ENCODE results near the gene CYFIP1. TPM values are rescaled to one million over a fixed set of nuclear protein-coding genes. Genes with fewer than 3 reads are reported as not detected.

CYFIP1 gene
- polyA plus RNA-seq, 1 experiment, result 93.4 TPM

DNA sequence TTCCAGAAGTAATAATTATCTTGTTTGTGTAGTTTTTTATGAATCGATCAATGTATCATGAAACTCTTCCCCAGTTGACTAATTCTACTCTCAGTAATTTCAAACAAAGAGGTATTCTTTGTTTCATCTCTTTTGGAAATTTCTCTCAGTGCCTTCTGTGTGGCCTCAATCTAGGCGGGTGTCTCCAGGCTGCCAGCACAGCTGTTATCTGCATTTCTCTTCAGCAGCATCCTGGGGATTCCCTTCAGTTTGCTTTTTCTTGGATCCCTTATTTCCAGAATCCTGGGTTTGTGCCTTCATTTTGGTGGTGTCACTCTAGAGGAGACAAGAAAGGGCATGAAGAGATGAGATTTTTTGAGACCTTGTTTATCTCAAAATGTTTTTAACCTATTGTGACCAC, 119.0 kb downstream of the CYFIP1 start:
- CTCF ChIA-PET, result interaction anchor here (1.5 kb wide), 1 partner anchor 11 kb away, joined by 3 read pairs; no protein-coding TSS in a partner anchor
- TF ChIP-seq CTCF (IDR thresholded peaks at IDR 0.05; ENCODE audit: insufficient read depth, low read depth, low read length), result no peak
- Histone ChIP-seq H3K36me3 (ENCODE audit: control insufficient read depth, insufficient read depth, low read length) (peaks cover 2% of the 10 kb centered on the region), H3K4me3 (ENCODE audit: low read depth, low read length) (no peak overlapping the region), H3K27me3 (ENCODE audit: control insufficient read depth, insufficient read depth, low read length) (no peaks in the 10 kb centered on the region)
- POLR2A ChIA-PET, result no interaction called here
- no peak for DNase-seq (ENCODE audit: low read depth)

DNA sequence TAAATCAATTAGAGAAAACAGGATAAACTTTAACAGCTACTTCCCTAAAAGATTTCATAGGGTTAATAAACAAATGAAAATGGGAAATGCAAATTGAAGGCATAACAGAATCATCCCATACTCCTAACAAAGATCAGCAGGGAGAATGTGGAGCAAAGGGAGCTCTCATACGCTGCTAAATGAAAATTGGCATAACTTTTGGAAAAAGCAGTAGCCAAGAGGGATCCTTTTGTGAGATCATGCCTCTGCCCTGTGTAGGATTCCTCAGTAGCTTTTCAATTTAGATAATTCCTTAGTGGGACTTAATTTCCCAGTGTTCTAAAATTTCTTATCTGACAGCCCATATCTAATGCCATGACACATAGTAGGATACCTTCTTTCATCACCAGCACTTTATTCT, 123.5 kb downstream of the CYFIP1 start:
- CTCF ChIA-PET, result no interaction called here

GRCh38 chr15:22855791-22856190, 124.4 kb downstream of the CYFIP1 start:
- H3K36me3 ChIP-seq (ENCODE audit: control insufficient read depth, insufficient read depth, low read length), result peaks cover 6% of the 10 kb centered on the region
- no peaks in the 10 kb centered on the region for H3K27me3 ChIP-seq (ENCODE audit: control insufficient read depth, insufficient read depth, low read length)
- H3K4me3 ChIP-seq (ENCODE audit: low read depth, low read length), result no peak overlapping the region
- POLR2A ChIA-PET, result no interaction called here
- CTCF ChIA-PET, result no interaction called here
- no peak for DNase-seq (ENCODE audit: low read depth)
- TF ChIP-seq CTCF (IDR thresholded peaks at IDR 0.05; ENCODE audit: insufficient read depth, low read depth, low read length), result no peak

More for the DNA sequence above, 123.5 kb downstream of the CYFIP1 start:
- no peak for TF ChIP-seq CTCF (IDR thresholded peaks at IDR 0.05; ENCODE audit: insufficient read depth, low read depth, low read length)
- Histone ChIP-seq H3K4me3 (ENCODE audit: low read depth, low read length) (no peak overlapping the region), H3K36me3 (ENCODE audit: control insufficient read depth, insufficient read depth, low read length) (peaks cover 6% of the 10 kb centered on the region), H3K27me3 (ENCODE audit: control insufficient read depth, insufficient read depth, low read length) (no peaks in the 10 kb centered on the region)
- POLR2A ChIA-PET, result no interaction called here
- no peak for DNase-seq (ENCODE audit: low read depth)

DNA sequence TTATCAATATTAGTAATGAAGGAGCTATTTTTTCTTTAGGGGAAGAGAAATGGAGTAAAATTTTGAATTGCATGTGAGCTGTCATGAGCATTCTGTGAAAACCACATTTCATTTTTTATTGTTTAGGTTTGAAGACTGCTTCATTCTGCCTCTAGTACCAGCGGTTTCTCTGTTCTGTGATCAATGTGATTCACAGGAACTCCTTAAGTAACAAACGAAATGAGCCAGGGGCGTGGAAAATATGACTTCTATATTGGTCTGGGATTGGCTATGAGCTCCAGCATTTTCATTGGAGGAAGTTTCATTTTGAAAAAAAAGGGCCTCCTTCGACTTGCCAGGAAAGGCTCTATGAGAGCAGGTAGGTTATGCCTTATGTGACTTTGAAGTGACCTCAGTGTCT, 128.7 kb downstream of the CYFIP1 start:
- ChIA-PET CTCF (no interaction called here), POLR2A (no interaction called here)
- H3K4me3 ChIP-seq (ENCODE audit: low read depth, low read length), result no peak overlapping the region

GRCh38 chr15:22850055-22850454, 130.1 kb downstream of the CYFIP1 start:
- no peak overlapping the region for H3K4me3 ChIP-seq (ENCODE audit: low read depth, low read length)
- DNase-seq (ENCODE audit: low read depth), result no peak
- ChIA-PET POLR2A (no interaction called here), CTCF (interaction anchor here (1.4 kb wide), 1 partner anchor 10 kb away, joined by 3 read pairs; no protein-coding TSS in a partner anchor)
- TF ChIP-seq CTCF (IDR thresholded peaks at IDR 0.05; ENCODE audit: insufficient read depth, low read depth, low read length), result no peak
- H3K27me3 ChIP-seq (ENCODE audit: control insufficient read depth, insufficient read depth, low read length), result no peaks in the 10 kb centered on the region
- H3K36me3 ChIP-seq (ENCODE audit: control insufficient read depth, insufficient read depth, low read length), result peaks cover 5% of the 10 kb centered on the region

More for the DNA sequence above, 128.7 kb downstream of the CYFIP1 start:
- TF ChIP-seq CTCF (IDR thresholded peaks at IDR 0.05; ENCODE audit: insufficient read depth, low read depth, low read length), result no peak
- Histone ChIP-seq H3K36me3 (ENCODE audit: control insufficient read depth, insufficient read depth, low read length) (peaks cover 8% of the 10 kb centered on the region), H3K27me3 (ENCODE audit: control insufficient read depth, insufficient read depth, low read length) (no peaks in the 10 kb centered on the region)
- no peak for DNase-seq (ENCODE audit: low read depth)
